ENCODE results near the gene SLC22A5. TPM values are rescaled to one million over a fixed set of nuclear protein-coding genes. Genes with fewer than 3 reads are reported as not detected.
A peak's percentile ranks its signal among the peaks of the same experiment; 100 is the strongest.

SLC22A5 gene
- total RNA-seq, 6 donors from 2014 or later: 7.9 to 22.0 (median 12.7) TPM

DNA sequence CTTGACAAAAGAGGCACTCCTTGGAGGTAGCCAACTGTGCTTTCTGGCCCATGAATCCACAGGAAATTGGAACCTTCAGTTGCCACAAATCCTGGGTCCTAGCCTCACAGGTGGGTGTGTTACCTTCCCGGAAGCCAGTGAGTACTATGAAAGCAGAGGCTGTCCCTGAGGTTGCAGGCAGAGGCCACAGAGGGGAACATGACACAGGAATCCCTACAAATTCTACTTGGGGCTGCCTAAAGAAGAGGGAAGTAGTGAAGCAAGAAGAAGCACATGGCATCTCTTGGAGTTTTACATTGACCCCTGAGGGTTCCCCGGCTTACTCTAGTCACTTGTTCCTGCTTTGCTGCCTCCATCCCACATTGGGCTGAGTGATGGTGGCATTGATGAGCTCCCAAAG is 2.6 kb downstream of the SLC22A5 start:
- TF ChIP-seq, protein P1, sequence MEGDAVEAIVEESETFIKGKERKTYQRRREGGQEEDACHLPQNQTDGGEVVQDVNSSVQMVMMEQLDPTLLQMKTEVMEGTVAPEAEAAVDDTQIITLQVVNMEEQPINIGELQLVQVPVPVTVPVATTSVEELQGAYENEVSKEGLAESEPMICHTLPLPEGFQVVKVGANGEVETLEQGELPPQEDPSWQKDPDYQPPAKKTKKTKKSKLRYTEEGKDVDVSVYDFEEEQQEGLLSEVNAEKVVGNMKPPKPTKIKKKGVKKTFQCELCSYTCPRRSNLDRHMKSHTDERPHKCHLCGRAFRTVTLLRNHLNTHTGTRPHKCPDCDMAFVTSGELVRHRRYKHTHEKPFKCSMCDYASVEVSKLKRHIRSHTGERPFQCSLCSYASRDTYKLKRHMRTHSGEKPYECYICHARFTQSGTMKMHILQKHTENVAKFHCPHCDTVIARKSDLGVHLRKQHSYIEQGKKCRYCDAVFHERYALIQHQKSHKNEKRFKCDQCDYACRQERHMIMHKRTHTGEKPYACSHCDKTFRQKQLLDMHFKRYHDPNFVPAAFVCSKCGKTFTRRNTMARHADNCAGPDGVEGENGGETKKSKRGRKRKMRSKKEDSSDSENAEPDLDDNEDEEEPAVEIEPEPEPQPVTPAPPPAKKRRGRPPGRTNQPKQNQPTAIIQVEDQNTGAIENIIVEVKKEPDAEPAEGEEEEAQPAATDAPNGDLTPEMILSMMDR (IDR thresholded peaks at IDR 0.05): no peak
- TF ChIP-seq POLR2A (IDR thresholded peaks at IDR 0.05) (no peak), POLR2AphosphoS5 (IDR thresholded peaks at IDR 0.05) (no peak)
- Histone ChIP-seq H3K27me3 (no peaks in the 10 kb centered on the region), H3K36me3 (no peaks in the 10 kb centered on the region), H3K4me3 (no peak overlapping the region), H3K9me3 (no peaks in the 10 kb centered on the region), H3K4me1 (peaks cover 19 to 35% (median 22%) of the 10 kb centered on the region in 4 donors), H3K27ac (no peak overlapping the region)
- ATAC-seq (ENCODE audit: low FRiP score in 2 of 2): no peak
- DNase-seq: no peak
- 76 to 91% methylated on average over 1 to 2 of the region's 2 CpGs for WGBS, 2 donors

DNA sequence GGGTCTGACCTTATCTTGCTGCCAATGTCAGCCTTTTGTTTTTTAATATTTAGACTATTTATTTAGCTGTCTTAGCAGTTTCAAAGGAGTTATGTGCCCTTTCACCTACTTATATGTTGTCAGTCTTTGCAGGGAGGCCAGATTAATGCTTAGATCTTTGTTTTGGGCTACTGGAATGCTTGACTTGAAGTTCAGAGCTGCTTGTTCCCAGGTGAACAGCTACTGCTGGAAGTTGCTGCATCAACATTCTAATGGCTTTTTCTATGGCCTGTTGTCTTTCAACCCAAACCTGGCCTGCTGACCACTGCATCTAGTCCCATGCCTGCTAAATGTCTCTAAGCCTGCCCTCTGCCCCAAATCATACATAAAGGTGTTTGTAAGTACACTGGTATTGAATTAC is 3.0 kb downstream of the SLC22A5 start:
- H3K36me3 ChIP-seq: no peaks in the 10 kb centered on the region
- no peak overlapping the region for H3K4me3 ChIP-seq
- no peak for ATAC-seq (ENCODE audit: low FRiP score in 2 of 2)
- H3K27ac ChIP-seq: no peak overlapping the region
- no peak for DNase-seq
- peaks cover 19 to 35% (median 22%) of the 10 kb centered on the region in 4 donors for H3K4me1 ChIP-seq
- TF ChIP-seq, protein P1 (IDR thresholded peaks at IDR 0.05): no peak
- TF ChIP-seq POLR2AphosphoS5 (IDR thresholded peaks at IDR 0.05) (no peak), EP300 (IDR thresholded peaks at IDR 0.05) (no peak), POLR2A (IDR thresholded peaks at IDR 0.05) (no peak)
- H3K9me3 ChIP-seq: no peaks in the 10 kb centered on the region
- H3K27me3 ChIP-seq: no peaks in the 10 kb centered on the region

DNA sequence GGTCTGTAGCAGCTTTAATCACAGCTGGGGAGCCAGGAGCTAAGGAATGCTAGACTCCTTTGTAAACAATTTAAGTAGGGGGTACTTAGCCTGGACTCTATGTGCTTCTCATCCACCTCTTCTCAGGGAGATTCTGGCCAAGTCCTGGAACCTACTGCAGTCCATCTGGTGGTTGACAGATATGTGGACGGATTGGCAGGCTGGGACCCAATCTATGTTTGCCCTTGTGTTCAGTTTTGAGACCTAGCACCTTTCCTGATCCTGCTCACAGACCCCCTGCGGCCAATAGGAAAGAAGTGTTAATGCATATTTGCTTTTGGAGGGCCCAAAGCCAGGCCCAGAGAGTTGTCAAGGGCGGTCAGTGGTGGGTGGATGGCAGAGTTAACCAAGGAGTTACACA is 6.4 kb downstream of the SLC22A5 start:
- no peaks in the 10 kb centered on the region for H3K27me3 ChIP-seq
- H3K27ac ChIP-seq: no peak overlapping the region
- H3K4me3 ChIP-seq: no peak overlapping the region
- WGBS, 2 donors: 91 to 100% methylated on average over 3 of the region's 3 CpGs
- no peak for DNase-seq
- TF ChIP-seq, protein P1 (IDR thresholded peaks at IDR 0.05): no peak
- TF ChIP-seq POLR2A (IDR thresholded peaks at IDR 0.05): no peak
- TF ChIP-seq POLR2AphosphoS5 (IDR thresholded peaks at IDR 0.05): no peak
- no peak for TF ChIP-seq EP300 (IDR thresholded peaks at IDR 0.05)
- no peak for ATAC-seq (ENCODE audit: low FRiP score in 2 of 2)
- peaks cover 6 to 16% (median 14%) of the 10 kb centered on the region in 4 donors for H3K4me1 ChIP-seq
- H3K36me3 ChIP-seq: peaks cover 0 to 17% (median 0%) of the 10 kb centered on the region in 4 donors
- no peaks in the 10 kb centered on the region for H3K9me3 ChIP-seq

DNA sequence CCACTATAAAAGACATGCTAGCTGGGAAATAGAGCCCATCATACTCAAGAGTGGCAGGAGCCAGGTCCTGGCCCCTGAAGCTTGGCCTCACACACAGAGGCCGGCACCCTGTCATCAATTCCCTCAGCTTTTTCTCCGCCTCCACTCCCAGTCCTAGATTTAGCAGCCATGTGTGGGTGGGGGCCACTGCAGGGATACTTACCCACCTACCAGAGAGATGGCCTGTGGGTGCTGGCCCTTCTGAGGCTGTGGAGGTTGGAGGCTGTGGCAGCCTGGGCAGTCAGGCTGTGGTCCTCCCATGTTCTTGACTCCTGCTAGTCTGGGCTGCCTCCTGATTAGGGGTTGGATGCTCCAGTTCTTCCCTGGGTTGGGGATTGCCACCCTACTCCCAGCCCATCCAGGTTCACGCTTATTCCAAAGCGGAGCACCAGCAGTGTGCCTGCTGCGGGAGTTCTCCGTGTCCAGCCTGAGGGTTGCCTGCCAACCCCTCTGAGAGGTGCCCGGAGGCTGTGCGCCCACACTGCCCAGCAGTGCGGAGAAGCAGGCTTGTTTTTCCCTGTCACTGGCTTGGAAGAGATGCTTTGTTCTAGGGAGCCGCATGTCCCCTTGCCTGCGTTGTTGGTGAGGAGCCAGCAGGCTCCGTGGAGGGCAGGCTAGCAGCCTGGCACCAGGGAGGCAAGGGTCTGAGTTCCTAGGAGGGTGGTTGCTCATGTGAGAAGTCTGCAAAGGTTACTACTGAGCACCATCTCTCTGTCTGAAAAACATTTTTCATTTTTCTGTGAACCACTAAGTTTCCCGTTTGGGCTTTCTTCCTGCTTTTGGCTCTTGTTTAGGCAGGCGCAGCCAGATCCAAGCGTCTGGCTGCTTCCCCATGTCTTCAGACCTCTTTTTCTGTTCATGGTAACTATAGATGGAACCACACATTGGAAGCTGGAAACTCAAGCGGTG is 7.5 kb downstream of the SLC22A5 start:
- ATAC-seq (ENCODE audit: low FRiP score in 2 of 2): no peak
- 92 to 93% methylated on average over 12 to 14 of the region's 16 CpGs for WGBS, 2 donors
- peak overlapping the region in 1 of 4 donors; percentile 17 for H3K27ac ChIP-seq
- DNase-seq: peak in 1 of 2 donors; percentile 48
- H3K9me3 ChIP-seq: no peaks in the 10 kb centered on the region
- H3K4me3 ChIP-seq: no peak overlapping the region
- H3K4me1 ChIP-seq: peaks cover 0 to 8% (median 6%) of the 10 kb centered on the region in 4 donors
- TF ChIP-seq, protein P1 (IDR thresholded peaks at IDR 0.05): no peak
- no peak for TF ChIP-seq EP300 (IDR thresholded peaks at IDR 0.05)
- TF ChIP-seq POLR2AphosphoS5 (IDR thresholded peaks at IDR 0.05): no peak
- no peak for TF ChIP-seq POLR2A (IDR thresholded peaks at IDR 0.05)
- no peaks in the 10 kb centered on the region for H3K27me3 ChIP-seq
- H3K36me3 ChIP-seq: peaks cover 0 to 17% (median 0%) of the 10 kb centered on the region in 4 donors

Data from upper lobe of left lung (tissue), 6 donors.